Urothelium cell line (cell line): ENCODE measurements around the gene ROCK2.
"Not testable (repeated sequence)": the region's sequence is repeated elsewhere in the genome, so short reads cannot be mapped to it uniquely, and the experiment has no call there.

ENCODE experiments used
- DNase-seq: peaks from one replicate; pipeline ENCODE4 v3.0.0; 2011; ENCODE audit warnings: low spot score, mixed read lengths
- FAIRE-seq: peaks from 2 replicates; lab custom pipeline; 2011; peaks lifted over from hg19 to GRCh38; lab: Jason Lieb, UNC

The ROCK2 gene

DNA sequence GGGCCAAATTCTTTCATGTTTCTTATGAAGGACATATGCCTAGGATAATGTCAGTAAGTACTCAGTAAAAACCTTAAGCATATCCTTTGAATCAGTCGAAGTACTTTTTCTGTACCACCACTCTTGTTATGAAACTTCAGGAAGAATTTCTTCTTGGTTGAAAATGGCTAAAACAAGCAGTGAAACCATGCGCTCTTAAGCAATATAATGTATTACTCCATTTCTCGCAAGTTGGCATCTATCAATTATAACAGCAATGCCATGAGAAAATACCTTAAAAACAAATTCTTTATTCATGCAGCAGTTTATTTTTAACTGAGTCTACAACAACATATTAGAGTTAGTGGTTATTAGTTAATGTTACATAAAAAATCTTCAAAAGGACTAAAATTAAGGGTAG is 148.2 kb downstream of the ROCK2 start:
- FAIRE-seq = no peak
- DNase-seq = no peak

- no peak for DNase-seq
- no peak for FAIRE-seq
Measured at GRCh38 chr2:11187731-11188130, 156.7 kb downstream of the ROCK2 start.

- no peak for DNase-seq
Measured at GRCh38 chr2:11187083-11187619, 157.3 kb downstream of the ROCK2 start.

GRCh38 chr2:11186145-11186544 is 158.3 kb downstream of the ROCK2 start:
- FAIRE-seq (no peak), DNase-seq (no peak)

More at GRCh38 chr2:11187083-11187619, 157.3 kb downstream of the ROCK2 start:
- FAIRE-seq = no peak

- FAIRE-seq (no peak), DNase-seq (no peak)
Measured at GRCh38 chr2:11182951-11183350, 161.5 kb downstream of the ROCK2 start.

DNA sequence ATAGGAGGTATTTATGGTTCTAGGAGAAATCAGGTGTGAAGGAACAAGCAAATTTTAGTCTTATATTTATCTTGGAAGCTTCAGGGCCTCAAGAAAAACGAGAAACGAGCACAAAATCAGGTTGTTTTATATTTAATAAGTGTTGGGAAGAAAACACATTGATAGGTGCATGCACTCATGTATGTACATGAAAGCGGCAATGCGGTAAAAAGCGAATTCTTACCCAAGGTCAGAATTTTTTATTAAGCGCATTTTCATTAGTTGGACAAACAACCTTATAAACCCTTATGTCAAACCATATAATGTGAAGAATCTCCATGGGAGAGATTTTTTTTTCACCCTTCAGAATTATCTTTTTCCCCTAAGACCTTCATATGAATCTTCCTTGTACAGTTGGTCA is 163.8 kb downstream of the ROCK2 start:
- DNase-seq = no peak
- no peak for FAIRE-seq

DNA sequence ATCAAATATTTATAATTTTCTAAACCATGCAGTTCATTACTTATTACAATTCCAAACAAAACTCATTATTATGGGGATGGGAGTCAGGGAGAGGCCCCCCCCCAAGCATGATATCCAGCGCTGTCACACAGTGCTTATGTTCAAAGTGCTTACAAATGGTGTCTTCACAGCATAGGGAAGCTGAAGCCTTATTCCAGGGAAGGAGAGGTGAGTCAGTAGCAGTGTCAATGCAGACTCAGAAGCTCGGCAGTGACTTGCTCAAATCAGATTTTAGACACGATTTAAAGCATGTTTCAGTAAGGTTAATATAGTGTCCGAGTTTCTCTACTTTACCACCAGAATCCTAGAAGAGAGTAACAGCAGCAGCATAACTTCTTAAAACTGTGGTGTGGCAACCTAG is 164.5 kb downstream of the ROCK2 start:
- no peak for DNase-seq
- no peak for FAIRE-seq

DNA sequence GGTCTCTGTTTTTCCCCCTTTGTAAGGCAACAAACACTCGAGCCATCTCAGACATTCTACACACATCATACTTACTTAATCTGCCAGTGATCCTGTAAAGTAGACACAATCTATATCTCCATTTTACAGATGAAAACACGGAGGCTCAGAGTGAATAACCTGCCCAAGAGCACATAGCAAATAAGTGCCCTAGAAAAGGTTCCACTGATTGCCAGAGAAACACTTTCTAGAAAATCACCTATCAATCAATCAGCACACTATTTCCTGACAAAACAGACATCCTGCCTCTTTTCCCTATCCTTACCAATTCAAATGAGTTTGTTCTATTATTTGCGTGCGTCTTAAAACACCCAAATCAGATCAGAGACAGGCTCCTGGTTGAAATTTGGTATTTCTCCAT is 165.2 kb downstream of the ROCK2 start:
- FAIRE-seq (no peak), DNase-seq (no peak)

DNA sequence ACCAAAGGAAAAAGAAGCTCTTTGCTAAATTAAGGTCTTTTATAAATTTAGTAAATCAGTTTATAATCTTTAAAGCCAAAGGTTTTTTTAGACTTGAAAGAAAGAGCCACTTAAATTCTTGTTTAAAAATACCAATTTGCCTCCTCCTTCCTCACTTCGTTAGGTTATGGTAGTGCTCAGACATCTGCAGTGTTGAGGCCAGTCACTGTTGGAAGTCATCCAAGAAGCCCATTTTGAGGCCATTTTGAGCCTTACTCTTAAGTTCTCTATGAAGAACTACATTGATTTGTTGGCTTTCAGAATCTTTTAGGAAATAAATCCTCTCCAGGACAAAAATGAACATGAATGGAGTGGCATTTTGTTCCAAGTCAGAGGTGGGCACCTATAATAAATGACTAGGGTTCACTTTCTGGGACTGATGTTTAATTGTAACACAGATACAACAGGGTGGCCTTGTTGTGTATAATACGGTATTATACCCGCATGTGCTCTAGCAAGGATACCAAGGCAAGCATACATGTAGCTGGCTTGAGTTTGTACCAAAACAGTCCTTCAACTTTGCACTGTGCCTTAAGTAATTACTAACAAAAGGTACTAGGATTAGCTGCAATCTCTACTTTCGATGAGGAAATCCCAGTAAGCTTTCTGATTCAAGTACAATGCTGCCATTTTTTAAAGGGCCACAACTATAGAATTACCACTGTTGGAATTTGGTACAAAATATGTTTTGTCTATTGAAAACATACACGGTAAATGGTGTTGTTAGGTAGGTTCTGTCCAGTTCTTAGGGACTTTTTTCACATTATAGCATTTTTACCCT is 166.4 kb downstream of the ROCK2 start:
- DNase-seq (no peak), FAIRE-seq (no peak)

DNA sequence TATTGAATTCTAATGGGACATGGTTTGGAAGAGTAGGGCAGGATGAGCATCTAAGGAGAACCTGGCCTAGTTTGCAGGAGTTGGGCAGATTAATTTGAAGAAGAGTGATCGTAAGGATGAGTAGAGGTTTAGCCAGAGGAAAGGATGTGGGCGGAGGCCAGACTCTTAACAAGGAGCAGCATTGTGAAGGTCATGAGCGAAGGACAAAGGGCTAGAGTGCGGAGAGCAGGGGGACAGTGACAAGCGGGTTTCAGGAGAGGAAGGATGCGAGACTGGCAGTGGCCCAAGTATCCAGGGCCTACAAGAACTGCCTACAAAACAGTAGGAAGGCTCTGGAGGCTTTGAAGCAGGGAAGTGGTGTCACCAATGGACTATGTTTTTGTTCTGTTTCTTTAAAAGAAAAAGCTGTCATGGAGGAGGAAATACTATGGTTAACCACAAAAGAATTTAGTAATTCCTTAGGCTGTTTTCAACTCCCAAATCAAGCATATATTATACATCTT is 169.1 kb downstream of the ROCK2 start:
- no peak for FAIRE-seq
- peak; percentile 70 for DNase-seq

DNA sequence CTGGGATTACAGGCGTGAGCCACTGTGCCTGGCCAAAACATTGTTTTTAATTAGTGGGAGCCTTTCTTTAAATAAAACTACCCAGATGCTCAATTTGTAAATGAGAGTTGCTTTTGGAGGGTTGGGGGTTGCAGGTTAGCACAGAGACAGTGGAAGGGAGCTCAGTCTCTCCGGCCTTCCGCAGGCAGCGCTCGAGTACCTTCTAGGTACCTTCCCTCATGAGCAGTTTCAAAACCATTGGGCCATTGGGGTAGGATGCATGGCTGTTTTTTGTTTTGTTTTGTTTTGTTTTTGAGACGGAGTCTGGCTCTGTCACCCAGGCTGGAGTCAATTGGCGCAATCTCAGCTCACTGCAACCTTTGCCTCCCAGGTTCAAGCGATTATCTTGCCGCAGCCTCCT is 170.2 kb downstream of the ROCK2 start:
- FAIRE-seq = no peak
- no peak for DNase-seq

DNA sequence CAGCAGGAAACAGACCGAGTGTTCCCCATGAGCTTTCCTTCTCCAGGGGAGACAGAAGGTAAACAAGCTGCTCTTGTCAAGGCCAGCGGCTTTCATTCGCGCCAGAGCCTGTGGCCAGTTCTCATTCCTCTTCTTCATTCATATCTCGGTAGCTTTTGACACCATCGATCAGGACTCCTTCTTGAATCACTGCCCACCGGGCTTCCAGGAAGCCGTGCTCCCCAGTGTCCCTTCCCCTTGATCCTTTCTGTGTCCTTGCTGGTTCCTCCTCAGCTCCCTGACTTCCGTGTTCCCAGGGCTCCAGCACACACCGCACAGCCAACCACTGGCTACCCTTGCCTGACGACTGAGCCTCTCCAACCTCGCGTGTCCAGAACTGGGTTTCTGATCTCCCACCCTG is 175.1 kb downstream of the ROCK2 start:
- no peak for DNase-seq
- FAIRE-seq = no peak

DNA sequence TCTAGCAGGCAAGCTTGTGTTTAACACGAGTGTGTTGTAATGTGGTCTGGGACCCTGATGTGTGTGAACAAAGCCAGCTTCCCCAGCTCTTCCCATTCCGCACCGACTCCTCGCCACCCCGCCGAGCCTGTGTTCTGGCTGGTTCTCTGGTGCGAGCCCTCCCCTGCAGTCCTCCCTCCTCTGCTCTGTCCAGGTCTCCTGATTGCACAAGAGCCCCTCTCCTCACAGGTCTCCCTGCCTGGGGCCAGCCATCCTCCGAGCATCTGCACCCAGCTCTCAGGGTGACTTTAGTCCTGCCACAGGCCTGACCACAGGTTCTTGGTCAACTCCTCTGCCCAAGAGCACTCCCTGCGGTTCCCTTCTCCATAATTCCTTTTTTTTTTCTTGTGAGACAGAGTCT is 175.9 kb downstream of the ROCK2 start:
- no peak for DNase-seq
- no peak for FAIRE-seq

GRCh38 chr2:11166476-11166875 is 178.0 kb downstream of the ROCK2 start:
- FAIRE-seq (no peak), DNase-seq (no peak)

DNA sequence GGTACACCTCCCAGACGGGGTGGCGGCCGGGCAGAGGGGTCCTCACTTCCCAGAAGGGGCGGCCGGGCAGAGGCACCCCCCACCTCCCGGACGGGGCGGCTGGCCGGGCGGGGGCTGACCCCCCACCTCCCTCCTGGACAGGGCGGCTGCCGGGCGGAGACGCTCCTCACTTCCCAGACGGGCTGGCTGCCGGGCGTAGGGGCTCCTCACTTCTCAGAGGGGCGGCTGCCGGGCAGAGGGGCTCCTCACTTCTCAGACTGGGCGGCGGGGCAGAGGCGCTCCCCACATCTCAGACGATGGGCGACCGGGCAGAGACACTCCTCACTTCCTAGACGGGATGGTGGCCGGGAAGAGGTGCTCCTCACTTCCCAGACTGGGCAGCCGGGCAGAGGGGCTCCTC is 179.4 kb downstream of the ROCK2 start:
- not testable (repeated sequence) for FAIRE-seq, DNase-seq

DNA sequence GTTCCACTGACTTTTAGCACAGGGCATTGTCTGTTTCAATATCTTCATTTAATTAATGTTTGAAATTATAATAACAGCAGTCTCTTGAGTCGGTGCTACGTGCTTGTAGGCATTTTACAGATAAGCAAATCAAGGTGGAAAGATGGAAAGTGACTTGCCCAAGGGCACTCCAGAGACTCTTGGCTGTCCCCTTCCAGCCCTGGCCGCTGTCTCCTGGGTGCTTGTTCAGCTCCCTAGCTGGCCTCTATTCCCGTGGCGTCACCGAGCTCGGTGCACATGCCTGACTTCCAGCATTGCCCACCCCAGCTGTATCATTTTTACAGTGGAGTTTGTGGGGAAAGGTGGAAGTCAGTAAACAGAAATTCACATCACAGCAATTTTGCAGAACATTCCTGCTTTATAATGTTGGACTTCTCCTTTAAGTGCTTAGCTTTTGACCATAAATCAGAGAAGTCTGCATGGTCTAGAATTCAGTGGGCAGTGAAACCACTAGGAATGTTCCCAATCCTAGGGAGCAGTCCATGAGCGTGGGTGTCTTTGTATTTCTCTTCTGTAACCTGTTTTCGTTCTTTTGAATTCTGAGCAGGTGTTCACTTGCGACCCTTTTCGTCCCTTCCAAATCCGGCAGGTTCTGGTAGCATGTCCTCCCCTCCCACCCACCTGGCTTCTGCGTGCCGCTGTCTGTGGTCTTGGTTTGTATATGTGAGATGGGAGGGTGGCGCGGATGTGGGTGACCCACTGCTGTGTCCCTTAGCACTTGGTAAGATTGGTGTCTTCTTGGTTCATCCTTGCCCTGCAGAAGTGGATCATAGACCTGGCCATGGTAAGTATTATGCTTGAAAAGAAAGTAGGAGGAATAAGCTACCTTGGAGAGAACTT is 180.8 kb downstream of the ROCK2 start:
- DNase-seq (no peak), FAIRE-seq (no peak)

DNA sequence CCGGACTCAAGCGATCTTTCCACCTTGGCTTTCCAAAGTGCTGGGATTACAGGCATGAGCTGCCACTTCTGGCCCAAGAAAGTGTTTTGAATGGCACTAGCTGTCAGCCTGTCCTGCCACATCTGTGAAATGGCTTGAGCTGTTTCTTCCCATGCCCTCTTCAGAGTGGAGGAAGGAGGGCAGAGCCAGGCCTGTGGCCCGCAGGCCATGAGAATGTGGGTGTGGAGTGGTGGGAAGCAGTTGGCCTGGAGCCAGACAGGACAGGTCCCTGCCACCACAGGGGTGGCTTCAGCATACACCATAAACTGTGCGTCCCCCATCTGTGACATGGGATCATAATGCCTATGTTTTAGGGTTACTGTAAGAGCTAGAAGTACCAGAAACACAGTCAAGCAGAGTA is 182.7 kb downstream of the ROCK2 start:
- no peak for FAIRE-seq
- DNase-seq = no peak

- DNase-seq = no peak
- FAIRE-seq = no peak
Measured at GRCh38 chr2:11160731-11161455, 183.5 kb downstream of the ROCK2 start.

DNA sequence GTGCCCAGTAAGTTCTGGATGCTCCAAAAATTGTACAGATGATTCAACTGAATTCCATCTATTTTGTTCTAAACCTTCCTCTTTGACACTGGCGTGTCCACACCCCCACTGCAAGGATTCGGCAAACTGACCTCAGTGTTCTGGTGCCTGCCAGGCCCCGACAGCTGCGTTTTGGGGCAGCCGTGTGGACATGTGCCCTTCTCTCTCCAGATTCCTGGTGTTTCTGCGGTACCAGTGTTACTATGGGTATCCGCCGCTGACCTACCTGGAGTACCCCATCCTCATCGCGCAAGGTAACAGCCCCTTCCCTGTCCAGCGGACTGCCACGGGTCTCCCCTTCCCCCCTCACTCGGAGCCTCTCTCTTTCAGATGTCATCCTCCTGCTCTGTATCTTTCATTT is 184.2 kb downstream of the ROCK2 start:
- FAIRE-seq = no peak
- no peak for DNase-seq

GRCh38 chr2:11159574-11160170 is 184.8 kb downstream of the ROCK2 start:
- no peak for FAIRE-seq
- no peak for DNase-seq
